ENCODE measurements around the gene S100PBP.

DNA sequence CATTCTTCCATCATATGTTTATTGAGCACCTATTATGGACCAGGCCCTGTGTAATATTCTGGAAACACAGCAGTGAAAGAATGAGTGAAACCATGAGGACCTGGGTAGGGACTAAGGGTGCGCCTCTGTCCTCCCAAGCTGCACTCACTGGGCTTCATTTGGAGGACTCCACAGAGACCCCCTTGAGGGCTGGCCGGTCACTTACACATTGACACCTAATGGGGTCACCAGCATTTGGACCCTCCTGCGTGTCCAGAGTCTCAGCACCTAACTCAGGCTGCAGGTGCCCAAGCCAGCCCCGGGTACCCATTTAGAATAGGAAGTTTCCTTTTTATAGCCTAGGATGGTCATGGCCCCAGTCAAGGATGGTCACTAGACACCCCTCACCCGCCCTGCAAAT, 56.0 kb downstream of the S100PBP start:
- TF ChIP-seq, protein P1, sequence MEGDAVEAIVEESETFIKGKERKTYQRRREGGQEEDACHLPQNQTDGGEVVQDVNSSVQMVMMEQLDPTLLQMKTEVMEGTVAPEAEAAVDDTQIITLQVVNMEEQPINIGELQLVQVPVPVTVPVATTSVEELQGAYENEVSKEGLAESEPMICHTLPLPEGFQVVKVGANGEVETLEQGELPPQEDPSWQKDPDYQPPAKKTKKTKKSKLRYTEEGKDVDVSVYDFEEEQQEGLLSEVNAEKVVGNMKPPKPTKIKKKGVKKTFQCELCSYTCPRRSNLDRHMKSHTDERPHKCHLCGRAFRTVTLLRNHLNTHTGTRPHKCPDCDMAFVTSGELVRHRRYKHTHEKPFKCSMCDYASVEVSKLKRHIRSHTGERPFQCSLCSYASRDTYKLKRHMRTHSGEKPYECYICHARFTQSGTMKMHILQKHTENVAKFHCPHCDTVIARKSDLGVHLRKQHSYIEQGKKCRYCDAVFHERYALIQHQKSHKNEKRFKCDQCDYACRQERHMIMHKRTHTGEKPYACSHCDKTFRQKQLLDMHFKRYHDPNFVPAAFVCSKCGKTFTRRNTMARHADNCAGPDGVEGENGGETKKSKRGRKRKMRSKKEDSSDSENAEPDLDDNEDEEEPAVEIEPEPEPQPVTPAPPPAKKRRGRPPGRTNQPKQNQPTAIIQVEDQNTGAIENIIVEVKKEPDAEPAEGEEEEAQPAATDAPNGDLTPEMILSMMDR (IDR thresholded peaks at IDR 0.05), result no peak
- TF ChIP-seq POLR2AphosphoS5 (IDR thresholded peaks at IDR 0.05) (no peak), POLR2A (IDR thresholded peaks at IDR 0.05) (no peak)
